Colon (tissue), 2 donors: Measurements from ENCODE around the gene SYF2.
"Not testable (repeated sequence)": the region's sequence is repeated elsewhere in the genome, so short reads cannot be mapped to it uniquely, and the experiment has no call there.

Experiments
- FAIRE-seq: peaks from 2 replicates; lab custom pipeline; 2012; peaks lifted over from hg19 to GRCh38; lab: Jason Lieb, UNC
- donor health status: control.
- donor health status: control.

Gene SYF2

DNA sequence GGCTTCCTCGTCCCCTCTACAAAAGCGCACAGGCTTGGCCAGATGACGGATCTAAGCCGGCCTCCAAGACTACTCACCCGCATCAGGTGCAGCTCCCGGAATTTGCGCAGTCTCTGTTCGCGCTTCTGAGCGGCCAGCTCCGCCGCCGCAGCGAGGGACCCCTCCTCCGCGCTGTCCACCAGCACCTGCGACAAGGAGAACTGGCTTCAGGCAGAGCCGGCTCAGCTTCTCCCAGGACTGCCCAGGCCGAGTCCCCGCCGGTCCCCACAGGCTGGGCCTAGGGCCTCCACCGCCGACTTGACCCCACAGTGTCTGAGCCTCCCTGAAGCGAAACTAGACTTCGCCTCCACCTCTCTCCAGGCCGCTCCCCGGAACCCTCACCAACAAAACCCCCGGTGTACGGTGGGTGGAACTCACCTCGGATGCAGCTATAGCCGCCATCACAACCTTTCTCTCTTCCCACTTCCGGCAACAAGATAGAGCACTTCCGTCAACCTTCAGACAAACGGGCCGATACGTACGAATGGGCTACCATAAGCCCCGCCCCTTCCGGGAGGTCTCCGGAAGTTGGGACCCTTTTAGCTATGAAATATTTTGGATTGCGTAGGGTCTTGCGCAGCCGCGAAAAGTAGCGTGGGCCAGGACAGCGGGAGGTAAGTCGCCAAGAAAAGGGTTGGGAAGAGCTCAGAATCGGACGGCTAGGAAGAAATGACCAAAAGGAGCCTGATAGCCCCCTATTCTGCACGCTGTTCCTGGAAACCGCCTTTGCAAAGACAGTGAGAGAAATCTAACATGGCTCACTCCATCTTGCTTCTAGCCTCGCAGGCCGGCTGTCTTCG, at the start of gene SYF2:
Gene SYF2 (minus strand): TSS at position 476 of the 839 bp plus-strand sequence. CDS start 35 bp downstream, at position 441.
- FAIRE-seq, result no peak

- not testable (repeated sequence) for FAIRE-seq
Observed at GRCh38 chr1:25279693-25280111, 47.4 kb upstream of the SYF2 start.

DNA sequence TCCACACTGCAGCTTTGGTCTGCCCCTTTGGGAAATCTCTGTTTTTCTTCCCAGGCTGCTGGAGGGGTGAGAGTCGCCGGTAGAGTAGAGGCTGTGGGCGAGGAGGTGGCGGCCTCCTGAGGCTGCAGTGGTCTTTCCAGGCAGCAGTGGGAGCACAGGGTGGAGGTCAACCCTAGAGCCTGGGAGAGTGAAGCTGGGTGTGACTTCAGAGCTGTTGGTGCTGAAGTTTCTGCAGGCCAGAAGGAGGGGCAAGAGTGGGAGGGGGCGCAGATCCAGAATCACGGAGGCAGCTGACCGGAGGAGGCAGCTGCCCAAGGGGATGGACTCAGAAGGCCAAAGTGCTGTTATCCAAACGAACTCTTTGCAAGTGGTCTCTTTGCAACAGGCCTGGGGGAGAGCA, 46.5 kb upstream of the SYF2 start:
- FAIRE-seq, result not testable (repeated sequence)

GRCh38 chr1:25278358-25278757, 46.1 kb upstream of the SYF2 start:
- not testable (repeated sequence) for FAIRE-seq

DNA sequence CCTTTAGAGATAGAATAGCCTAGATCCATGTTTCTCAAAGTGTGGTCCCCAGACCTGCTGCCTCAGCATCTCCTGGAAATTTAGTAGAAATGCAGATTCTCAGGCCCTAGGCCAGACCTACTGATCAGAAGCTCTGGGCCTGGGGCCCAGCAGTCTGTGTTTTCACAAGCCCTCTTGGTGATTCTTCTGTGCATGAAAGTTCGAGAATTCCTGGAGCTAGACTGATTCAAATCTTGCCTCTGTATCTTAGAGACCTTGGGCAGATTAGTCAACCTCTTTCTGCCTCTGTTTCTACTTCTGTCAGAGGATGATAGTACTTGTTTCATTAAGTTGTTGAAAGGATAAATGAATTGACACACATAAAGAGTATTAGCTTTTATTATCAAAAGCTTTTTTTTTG, 45.0 kb upstream of the SYF2 start:
- not testable (repeated sequence) for FAIRE-seq

GRCh38 chr1:25275648-25276047, 43.3 kb upstream of the SYF2 start:
- peak; percentile 53 for FAIRE-seq

DNA sequence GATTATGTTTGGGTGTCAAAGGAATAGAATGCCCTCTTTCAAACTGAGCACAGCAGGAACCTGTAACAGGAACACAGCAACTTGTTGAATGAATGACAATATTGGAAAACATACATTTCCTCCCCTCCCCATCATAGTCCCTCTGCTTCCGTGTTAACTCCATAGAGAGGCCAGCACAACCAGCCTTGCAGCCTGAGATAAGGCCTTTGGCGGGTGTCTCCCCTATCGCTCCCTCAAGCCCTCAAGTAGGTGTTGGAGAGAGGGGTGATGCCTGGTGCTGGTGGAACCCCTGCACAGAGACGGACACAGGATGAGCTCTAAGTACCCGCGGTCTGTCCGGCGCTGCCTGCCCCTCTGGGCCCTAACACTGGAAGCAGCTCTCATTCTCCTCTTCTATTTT, 39.9 kb upstream of the SYF2 start, which contains the start of gene RHD:
Gene RHD (plus strand): TSS at position 272 of the 400 bp plus-strand sequence. CDS start 39 bp downstream, at position 311.
- not testable (repeated sequence) for FAIRE-seq

- not testable (repeated sequence) for FAIRE-seq
Observed at GRCh38 chr1:25268143-25268760, 36.0 kb upstream of the SYF2 start.

GRCh38 chr1:25267288-25268142, 35.2 kb upstream of the SYF2 start:
- FAIRE-seq, result peak; percentile 71

DNA sequence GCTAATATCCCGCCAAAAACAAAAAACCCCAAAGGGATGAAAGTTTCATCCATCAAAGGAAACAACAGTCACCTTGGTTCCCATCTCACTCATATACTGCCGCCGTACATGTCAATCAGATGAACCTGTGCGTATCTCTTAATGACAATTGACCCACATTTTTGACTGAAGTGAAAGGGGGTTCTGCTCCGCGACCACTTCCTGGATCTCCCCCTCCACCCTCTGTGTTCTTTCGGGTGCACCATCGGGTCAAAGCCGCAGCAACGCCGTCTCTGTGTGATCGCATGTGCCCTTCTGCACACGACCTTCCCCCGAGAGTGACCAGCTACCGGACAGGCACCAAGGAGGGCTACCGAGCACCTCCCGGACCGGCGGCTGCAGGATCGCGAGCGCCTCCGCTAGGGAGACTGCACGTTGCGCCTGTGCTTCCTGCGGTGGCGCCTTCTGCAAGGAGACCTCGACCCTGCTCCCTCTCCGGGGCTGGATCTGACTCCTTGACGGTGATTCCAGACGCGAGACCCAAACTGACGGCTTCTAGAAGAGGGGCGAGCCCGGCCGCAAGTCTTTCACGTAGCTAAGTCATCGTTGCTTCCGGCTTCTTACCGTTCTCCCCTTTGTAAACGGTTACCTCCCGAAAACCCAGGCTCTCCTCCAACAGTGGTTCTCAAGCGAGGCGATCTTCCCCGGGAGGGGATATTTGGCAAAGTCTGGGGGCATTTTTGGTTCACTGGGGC, 34.4 kb upstream of the SYF2 start:
- FAIRE-seq, result not testable (repeated sequence)

DNA sequence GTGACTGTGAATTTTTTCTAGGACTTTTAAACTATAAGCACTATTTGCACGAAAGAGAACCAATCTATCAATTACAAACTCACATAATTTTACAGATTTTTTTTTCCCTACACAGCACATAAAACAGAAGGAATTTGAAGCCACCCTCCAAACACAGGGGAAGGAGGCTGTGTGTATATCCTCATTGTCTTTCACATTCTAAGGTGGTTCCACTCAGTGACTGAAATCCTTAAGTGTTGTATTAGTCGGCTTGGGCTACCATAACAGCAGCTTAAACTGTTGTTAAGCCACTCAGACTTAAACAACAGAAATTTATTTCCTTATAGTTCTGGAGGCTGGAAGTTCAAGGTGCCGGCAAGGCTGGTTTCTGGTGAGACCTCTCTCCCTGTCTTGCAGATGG, 28.0 kb upstream of the SYF2 start:
- not testable (repeated sequence) for FAIRE-seq

- FAIRE-seq, result not testable (repeated sequence)
Observed at GRCh38 chr1:25259813-25260212, 27.5 kb upstream of the SYF2 start.

- no peak for FAIRE-seq
Observed at GRCh38 chr1:25257196-25257595, 24.9 kb upstream of the SYF2 start.

- FAIRE-seq, result no peak
Observed at GRCh38 chr1:25256578-25256965, 24.3 kb upstream of the SYF2 start.

DNA sequence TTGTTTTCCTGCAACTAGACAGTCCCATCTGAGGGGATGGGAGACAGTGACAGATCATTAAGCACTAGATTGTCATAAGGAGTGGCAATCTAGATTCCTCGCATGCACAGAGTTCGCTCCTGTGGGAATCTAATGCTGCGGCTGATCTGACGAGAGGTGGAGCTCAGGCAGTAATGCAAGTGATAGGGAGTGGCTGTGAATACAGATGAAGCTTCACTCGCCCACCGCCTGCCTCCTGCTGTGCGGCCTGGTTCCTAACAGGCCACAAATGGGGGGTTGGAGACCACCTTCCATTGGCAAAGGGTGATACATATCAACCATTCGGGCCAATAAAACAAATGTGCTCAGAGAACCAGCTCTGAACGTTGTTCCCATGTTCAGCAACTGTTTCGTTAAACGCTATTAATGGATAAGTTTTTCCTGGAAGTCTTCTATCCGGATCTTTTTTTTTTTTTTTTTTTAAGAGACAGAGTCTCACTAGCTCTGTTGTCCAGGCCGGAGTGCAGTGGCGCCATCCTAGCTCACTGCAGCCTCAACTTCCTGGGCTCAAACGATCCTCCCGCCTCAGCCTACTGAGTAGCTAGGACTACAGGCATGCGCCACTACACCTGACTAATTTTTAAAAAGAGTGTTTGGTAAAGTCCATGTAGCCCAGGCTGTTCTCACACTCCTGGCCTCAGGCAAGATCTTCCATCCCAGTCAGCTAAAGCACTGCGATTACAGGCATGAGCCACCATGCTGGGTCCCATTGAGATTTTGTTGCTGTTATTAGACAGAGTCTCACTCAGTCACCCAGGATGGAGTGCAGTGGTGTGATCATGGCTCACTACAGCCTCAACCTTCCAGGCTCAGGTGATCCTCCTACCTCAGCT, 23.6 kb upstream of the SYF2 start:
- FAIRE-seq, result no peak

DNA sequence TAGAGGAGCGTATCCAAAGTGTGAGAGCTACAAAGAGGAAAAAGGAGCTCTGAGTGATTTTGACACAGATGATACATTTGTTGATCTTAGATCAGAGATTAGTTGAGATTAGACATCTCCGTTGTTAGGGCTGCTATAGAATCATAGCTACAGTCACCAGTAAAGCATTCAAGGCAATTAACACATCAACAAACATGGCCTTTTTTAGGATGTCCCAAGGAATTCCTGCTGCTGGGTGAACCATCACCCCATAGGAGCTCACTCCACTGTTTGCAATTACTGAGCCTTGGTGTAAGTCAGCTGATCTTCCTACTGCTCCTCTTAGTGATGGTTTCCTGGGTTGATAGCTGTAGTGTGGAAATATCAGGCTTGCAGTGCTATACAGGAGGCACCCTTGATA, 21.6 kb upstream of the SYF2 start:
- no peak for FAIRE-seq

GRCh38 chr1:25247829-25248754, 15.8 kb upstream of the SYF2 start:
- FAIRE-seq, result no peak

GRCh38 chr1:25247024-25247828, 14.9 kb upstream of the SYF2 start, which contains the start of gene RSRP1:
TSS of gene RSRP1 (minus strand) at chr1:25247454. CDS start at chr1:25246963, 491 bp downstream.
- FAIRE-seq, result no peak
